ENCODE data around the gene P4HA3.
"Not testable (repeated sequence)": the region's sequence is repeated elsewhere in the genome, so short reads cannot be mapped to it uniquely, and the experiment has no call there.

P4HA3 gene

DNA sequence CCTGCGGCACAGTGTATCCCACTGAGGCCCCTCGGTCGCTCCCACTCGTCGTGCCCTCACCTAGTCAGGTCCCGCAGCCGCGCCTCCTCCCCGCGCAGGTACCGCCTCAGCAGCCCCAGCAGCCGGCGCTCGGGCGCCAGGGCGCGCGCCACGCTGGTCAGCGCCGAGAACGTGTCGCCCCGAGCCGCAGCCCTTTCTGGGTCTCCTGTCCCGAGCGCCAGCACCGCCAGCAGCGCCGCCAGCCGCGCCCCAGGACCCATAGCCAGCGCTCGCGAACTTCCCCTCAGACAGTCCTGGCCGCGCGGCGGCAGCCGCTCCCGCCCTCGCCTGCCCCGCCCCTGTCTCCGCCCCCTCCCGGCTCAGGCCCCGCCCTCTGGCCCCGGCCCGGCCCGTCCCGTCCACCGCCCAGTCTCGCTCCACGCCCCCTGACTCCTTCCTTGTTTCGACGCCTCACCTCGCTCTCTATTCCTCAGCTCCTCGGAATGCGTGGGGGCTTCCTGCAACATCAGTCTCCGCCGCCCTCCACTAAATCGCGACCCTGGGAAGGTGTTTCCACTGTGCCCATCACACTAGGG, at the start of gene P4HA3:
TSS of gene P4HA3 (minus strand) at position 289 of the 575 bp plus-strand sequence. CDS start at position 260, 29 bp downstream.
- H3K27ac ChIP-seq: no peak within 1 kb of the TSS
- no peak for DNase-seq (ENCODE audit: low read depth, low spot score)

DNA sequence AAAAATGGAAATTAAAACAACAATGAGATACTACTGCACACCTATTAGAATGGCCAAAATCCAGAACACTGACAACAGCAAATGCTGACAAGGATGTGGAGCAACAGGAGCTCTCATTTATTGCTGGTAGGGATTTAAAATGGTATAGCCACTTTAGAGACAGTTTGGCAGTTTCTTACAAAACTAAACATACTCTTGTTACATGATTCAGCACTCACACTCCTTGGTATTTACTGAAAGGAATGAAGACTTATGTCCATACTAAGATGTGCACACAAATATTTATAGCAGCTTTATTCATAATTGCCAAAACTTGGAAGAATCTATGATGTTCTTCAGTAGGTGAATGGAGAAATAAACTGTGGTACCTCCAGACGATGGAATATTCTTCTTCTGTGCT, 46.0 kb upstream of the P4HA3 start:
- no peak overlapping the region for H3K27ac ChIP-seq
- no peak for DNase-seq (ENCODE audit: low read depth, low spot score)

DNA sequence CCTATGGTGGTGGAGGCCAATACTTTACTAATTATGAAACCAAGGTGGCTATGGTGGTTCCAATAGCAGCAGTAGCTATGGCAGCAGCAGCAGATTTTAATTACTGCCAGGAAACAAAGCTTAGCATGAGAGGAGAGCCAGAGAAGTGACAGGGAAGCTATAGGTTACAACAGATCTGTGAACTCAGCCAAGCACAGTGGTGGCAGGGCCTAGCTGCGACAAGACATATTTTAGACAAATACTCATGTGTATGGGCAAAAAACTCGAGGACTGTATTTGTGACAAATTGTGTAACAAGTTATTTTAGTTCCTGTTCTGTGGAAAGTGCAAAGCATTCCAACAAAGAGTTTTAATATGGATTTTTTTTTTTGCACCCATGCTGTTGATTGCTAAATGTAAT, 44.2 kb upstream of the P4HA3 start:
- H3K27ac ChIP-seq: no peak overlapping the region
- DNase-seq (ENCODE audit: low read depth, low spot score): no peak

DNA sequence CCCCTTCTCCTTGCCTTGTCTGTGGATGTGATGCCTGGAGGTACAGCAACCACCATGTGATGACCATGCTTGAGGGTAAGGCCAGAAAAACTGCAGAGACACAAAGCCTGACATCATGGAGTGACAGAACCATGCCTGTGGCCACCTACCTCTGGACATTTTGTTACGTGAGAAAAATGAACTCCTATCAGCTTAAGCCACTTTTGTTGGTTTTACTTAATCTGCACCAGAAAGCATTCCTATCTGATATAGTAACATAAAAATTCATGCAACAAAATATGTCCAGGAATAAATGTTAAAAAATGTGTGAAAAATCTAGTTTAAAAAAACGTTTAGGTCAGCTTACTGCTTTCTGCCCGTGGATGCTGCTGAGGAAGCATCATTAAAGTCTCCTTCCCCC, 42.6 kb upstream of the P4HA3 start:
- DNase-seq (ENCODE audit: low read depth, low spot score): no peak
- no peak overlapping the region for H3K27ac ChIP-seq

DNA sequence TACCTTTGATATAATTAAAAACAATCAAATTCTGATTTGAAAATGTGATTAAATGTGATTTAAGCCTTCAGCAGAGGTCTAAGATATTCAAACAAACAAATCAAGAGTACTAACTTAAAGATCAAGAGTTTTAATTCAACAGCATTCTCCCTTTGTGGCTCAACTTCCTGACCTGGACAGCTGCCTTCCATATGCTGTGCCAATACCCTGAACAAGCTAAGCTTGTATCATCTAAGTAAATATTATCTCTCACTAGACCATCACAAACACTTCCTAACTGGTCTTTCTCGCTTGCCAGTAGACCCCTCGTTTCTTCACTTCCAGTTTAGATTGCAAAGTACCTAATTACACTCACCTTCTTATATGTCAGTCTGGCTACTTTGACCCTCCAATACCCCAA, 35.9 kb upstream of the P4HA3 start:
- H3K27ac ChIP-seq: no peak overlapping the region
- DNase-seq (ENCODE audit: low read depth, low spot score): no peak

DNA sequence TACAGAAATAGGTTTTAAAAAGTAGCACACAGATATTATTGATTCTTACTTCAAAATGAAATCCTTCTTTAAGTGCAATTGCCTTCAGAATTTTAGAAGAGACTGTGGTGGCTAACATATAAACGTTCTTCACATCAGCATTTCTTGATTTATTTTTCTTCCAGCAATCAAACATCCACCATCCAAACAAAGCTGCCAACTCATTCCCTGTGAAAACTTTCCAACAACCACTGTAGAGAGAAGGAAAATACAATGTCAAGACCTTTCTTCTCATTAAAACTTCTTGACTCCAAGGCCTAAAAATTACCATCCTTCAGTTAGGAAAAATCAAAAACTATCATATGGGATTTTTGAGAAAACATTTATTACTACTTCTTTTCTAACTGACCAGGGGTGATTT, 34.0 kb upstream of the P4HA3 start:
- DNase-seq (ENCODE audit: low read depth, low spot score): no peak
- H3K27ac ChIP-seq: no peak overlapping the region

DNA sequence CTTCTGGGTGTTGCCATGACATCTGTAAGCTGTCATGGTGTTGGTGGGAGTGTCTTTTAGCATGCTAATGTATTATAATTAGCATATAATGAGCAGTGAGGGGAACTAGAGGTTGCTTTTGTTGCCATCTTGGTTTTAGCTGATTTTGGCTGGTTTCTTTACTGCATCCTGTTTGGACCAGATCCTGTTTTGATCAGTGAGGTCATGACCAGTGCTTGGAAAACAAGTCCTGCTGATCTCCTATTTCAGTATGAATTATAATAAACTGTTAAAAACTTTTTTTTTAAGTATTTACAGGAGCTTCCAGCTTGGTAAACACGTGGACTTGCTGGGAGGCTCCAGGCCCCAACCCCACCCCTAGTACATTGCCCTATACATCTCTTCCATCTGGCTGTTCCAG, 30.5 kb upstream of the P4HA3 start:
- H3K27ac ChIP-seq: no peak overlapping the region
- DNase-seq (ENCODE audit: low read depth, low spot score): no peak

DNA sequence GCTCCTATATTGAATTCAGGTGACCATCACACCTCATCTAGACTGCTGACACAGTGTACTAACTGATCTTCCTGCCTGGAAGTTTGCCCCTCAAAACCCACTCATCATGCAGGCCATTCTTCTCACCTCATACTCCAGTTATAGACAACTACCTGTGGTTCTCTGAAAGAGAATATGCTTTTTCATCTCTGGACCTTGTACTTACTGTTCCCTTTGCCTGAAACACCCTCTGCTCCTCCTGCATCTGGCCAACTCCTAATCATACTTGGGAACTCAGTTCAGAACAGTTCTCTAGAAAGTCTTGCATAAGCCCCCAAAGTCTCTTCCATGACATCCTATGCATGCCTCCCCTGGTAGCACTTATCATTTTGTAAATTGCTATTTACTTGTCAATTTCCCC, 28.2 kb upstream of the P4HA3 start:
- no peak overlapping the region for H3K27ac ChIP-seq
- DNase-seq (ENCODE audit: low read depth, low spot score): no peak

DNA sequence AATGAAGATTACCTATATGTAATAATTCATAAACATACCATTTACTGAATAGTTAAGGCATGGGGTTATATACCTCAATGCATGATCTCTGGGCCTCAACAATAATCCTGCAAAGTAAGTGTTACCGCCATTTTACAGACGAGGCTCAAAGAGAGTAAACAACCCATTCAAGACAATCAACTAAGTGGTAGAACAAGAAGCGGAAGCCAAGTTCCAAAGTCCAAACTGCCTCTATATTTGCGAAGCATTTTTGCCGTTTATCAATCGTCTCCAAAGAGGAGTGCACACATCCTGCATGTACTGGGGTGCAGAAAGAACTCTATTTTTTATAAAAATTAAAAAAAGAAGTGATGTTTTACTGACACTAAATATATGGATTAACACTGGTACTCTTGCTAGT, 27.5 kb upstream of the P4HA3 start:
- no peak overlapping the region for H3K27ac ChIP-seq
- no peak for DNase-seq (ENCODE audit: low read depth, low spot score)

DNA sequence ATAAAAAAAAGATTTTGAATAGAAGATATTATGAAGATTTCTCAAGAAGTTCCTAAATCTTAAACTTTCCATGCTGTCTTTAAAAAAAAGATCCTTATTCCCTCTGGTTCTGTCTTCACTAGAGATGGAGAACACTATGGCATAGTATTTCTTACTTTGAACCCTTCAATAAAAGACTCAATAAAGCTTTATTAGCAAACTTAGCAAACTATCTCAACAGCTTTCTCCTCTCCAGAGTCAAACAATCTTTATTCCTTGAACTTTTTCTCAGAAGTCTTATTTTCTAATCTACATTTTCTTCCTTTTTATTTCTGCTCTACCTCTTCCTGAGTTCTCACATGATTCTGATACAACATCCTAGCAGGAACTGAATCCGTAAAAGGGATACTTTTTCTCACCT, 21.8 kb upstream of the P4HA3 start:
- DNase-seq (ENCODE audit: low read depth, low spot score): no peak
- no peak overlapping the region for H3K27ac ChIP-seq

DNA sequence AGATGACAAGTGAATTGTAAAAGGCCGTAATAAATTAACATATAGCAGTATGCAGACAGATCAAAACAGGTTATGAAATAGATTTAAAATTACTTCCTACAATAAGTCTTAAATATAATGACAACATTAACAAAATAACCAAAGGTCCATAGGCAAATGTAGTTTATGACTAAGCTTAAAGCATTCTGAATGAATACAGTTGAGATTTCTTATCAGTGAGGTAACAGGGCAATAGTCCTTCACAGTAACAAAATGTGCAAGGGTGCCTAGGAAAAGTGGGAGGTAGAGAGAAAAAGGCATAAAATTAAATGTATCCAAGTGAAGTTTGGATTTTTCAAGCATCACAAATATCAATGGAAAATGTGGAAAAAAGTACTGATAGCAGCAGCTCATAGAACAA, 20.9 kb upstream of the P4HA3 start:
- DNase-seq (ENCODE audit: low read depth, low spot score): no peak
- H3K27ac ChIP-seq: no peak overlapping the region

DNA sequence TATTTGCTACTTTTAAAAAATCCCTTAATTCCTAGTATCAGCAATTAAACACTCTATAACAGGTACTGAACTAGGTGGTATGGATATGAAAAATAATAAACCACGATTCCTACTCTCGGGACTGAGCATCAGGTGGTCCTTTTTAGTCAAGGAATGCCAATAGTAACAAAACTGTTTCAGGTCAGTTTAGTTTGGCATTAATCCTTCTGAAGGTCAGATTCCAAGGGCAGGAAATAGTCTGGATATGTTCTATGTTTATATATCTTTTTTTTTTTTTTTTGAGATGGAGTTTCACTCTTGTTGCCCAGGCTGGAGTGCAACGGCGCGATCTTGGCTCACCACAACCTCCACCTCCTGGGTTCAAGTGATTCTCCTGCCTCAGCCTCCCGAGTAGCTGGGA, 19.6 kb upstream of the P4HA3 start:
- not testable (repeated sequence) for DNase-seq (ENCODE audit: low read depth, low spot score); H3K27ac ChIP-seq

DNA sequence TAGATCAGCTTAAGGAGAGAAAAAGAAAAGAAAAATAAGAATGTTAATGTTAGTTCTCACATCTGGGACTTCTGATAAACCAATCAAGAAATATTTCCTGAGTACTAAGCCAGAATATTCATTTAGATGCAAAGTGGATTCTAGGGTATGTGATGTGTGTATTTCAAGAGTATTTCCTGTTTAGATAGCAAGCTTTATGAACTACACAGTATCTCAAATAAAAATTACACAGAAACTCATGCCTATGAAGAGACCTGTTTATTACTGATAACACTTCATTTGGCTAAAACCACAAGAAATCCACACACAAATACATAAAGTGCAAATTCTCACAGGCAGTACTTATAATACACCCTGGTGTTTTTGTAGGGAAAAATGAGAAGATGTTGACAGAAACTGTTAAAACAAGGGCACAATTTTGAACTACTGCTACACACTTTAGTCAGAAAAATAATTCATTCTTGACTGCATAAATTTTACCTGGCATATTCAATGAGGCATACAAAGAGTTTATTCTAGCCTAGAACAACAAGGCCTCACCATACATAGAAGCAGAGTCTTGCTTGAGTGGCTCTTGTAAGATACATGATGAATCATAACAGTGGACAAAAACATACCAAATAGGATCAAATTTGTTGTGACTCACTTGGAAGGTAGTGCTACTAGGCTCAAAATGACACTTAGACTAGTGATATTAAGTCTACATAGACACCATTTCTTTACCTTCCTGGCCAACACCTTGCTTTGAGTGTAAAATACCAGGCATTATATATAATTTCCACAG, 18.8 kb upstream of the P4HA3 start:
- no peak overlapping the region for H3K27ac ChIP-seq
- DNase-seq (ENCODE audit: low read depth, low spot score): peak; percentile 18

DNA sequence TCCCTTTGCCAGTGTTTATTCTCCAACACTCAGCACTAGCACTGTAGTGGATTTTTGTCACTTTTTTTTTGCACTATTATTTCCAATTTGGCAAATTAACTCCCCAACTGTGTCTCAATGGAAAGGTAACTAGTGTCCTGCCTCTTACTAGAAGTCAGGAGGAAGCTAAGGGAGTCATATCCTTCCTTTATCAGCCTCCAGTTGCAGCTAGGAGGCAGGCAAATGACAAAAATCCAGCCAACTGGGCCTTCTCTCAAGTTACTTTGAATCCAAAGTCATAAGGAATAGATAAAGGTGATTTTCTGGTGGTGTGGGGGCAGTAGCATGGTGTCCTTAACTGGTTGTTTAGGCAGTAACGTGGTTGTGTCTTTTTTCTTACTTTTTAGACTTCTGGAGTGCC, 15.6 kb upstream of the P4HA3 start:
- no peak overlapping the region for H3K27ac ChIP-seq
- DNase-seq (ENCODE audit: low read depth, low spot score): no peak

DNA sequence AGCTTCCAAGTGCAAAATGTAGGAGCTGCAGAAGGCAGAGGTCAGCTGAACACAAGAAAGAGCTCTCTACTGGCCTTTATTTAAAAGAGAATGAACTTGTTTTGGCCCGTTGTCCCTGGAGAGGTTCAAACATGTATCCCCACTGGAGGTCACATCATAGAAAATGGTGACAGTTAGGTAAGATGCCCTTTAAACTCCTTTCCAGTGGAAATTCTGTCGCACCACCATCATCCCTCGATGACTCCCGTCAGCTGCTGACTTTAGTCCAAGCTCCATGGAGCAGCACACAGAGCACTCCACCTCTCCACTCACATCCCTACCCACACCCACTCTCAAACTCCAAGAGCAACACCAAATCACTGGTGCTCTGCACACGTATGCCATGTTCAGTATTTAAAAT, 15.2 kb upstream of the P4HA3 start:
- no peak for DNase-seq (ENCODE audit: low read depth, low spot score)

DNA sequence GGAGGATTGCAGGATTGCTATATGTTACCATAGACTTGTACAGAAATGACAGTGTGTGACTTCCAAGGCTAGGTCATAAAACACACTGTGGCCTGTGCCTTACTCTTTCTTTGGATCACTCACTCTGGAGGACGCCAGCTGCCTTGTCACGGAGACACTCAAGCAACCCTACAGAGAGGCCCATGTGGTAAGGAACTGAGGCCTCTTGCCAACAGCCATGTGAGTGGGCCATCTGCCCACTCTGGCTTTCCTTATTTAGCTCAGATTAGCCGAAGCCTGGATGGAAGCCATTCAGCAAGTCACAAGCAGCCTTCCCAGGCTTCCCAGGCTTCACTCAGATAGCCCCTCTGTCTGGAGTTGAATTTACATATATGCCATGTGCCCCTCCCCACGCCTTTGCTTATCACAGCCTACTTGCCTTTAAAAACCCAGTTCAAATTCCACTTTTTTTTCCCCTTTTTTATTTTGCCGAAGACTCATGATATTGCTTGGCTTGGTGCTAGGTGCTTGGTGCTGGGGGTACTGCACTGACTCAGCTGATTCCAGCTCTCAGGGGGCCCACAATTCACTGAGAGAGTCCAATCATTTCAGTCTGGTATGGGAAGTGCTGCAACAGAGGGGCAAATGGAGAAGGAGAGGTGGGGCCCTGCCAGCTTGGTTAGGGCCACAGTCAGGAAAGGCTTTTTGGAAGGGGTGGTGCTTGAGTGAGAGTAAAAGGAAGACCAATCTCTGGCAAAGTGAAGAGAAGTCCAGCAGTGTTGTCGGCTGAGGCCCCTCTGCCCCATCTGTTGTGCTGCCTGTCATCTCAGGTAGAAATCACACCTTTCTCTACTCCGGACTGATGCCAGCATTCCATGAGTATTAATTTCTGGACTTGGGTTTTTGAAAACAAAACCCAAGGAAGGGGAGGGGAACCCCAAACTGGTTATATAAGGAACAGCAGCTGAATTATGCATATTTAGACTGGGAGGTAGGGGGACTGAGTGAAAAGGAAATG, 14.5 kb upstream of the P4HA3 start:
- no peak for DNase-seq (ENCODE audit: low read depth, low spot score)
- no peak overlapping the region for H3K27ac ChIP-seq

More for the DNA sequence above, 15.2 kb upstream of the P4HA3 start:
- H3K27ac ChIP-seq: no peak overlapping the region

DNA sequence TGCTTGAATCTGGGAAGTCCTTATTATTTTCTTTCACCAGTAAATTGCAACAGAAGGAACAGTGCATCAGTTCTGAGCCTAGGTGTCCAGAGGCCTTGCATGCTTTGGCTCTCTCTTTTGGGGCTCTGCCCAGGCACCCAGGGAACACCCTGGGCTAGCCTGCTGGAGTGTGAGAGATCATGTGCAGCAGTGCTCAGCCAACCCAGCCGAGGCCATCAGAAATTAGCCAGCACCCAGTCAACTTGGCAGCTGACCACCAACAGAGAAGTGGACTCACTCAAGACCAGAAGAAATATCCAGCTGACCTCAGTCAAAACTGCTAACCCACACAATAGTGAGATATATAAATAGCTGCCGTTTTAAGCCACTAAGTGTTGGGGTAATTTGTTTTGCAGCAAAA, 11.2 kb upstream of the P4HA3 start:
- DNase-seq (ENCODE audit: low read depth, low spot score): no peak
- no peak overlapping the region for H3K27ac ChIP-seq

DNA sequence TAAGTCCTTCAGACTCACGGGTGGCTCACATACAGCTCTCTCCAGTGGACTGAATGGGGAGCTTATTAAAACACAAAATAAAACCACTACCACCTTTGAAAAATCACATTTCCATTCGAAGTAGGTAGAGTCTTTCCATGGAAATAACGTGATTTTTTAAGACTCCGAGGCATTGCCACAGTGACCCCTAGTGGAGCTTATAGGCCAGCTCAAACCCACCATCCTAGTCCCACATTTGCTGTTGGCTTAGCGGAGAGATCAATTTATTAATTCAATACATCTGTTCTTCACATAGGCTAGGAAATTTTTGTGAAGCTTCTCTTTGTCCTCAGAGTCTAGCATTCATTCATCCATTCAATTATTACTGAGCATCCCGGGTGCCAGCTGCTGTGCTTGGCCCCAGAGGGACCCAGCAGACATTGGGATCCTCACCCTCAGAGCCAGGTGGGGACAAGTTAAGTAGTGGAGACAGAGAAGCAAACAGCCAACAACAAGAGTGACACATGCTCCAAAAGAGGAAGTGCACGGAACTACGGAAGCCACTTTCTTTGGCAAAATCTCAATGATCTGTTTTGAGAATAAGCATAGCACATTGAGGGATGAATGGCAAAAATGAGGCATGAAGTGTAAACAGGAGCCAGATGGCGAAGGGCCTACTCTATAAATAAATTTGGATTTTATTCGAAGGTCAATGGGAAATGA, 10.2 kb upstream of the P4HA3 start:
- no peak for DNase-seq (ENCODE audit: low read depth, low spot score)
- H3K27ac ChIP-seq: no peak overlapping the region

DNA sequence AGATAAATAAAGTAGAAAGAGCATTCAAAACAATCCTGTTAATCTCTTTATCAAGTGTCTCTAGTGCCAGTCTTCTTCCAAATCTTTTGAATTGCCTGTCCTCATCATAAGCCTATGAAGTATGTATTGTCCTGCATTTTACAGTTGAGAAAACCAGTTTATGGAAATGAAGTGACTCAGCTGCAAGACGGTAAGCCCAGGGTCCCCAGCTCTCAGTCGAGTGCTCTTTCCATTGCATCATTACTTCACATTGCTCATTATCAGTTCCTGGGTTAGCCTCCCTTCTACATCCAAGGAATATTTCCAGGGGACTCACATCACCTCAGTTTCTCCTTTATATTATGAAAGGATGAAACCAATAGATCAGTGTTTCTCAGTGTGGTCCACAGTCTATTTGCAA, 9.1 kb upstream of the P4HA3 start:
- peak overlapping the region; percentile 82 for H3K27ac ChIP-seq
- no peak for DNase-seq (ENCODE audit: low read depth, low spot score)

DNA sequence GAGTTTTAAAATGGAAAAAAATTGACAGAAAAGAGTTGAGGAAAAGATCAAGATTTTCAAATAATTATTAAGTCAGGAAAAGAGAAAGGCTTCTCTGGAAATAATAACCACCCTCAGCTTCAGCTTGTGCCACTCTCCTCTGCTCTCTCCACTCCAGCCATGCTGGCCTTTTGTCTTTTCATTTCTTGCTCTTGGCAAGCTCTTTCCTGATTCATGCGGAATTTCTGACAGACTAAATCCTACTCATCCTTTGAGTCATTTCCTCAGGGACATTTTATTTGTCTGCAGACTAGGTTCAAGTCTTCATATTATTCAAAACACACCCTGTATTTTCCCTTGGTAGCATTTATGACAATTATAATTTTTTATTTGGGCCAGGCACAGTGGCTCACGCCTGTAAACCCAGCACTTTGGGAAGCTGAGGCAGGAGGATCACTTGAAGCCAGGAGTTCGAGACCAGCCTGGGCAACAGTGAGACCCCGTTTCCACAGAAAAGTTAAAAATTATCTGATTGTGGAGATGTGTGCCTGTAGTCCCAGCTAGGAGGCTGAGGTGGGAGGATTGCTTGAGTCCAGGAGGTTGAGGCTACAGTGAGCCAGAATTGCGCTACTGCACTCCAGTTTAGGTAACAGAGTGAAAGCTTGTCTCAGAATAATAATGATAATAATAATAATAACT, 7.8 kb upstream of the P4HA3 start:
- H3K27ac ChIP-seq: peak overlapping the region; percentile 82
- DNase-seq (ENCODE audit: low read depth, low spot score): peak; percentile 64
